Stomach (tissue), 4 donors: ENCODE measurements around the gene ASIC4.

ENCODE experiments used
- CTCF ChIP-seq, 7 experiments: fragments of 450-650 bp in 4 of 7; fragments of 200-600 bp in 3 of 7; sonication (generic) in 3 of 7; IDR thresholded peaks; one replicate each; pipeline ENCODE4 v1.5.1; 2016 to 2019; ENCODE audit warnings: antibody characterized with exemption in 7 of 7, control low read depth in 2 of 7, mild to moderate bottlenecking in 1 of 7
- EP300 ChIP-seq: sonication (generic); formaldehyde crosslinking; IDR thresholded peaks from one replicate; pipeline ENCODE4 v1.6.1; 2017; ENCODE audit warnings: antibody characterized with exemption
- POLR2A ChIP-seq, 4 donors: fragments of 450-650 bp; IDR thresholded peaks; one replicate each; pipeline ENCODE4 v1.6.1; 2016; ENCODE audit warnings: antibody characterized with exemption in 4 of 4, control low read depth in 2 of 4, mild to moderate bottlenecking in 1 of 4, moderate library complexity in 1 of 4
- POLR2AphosphoS5 ChIP-seq, 3 donors: sonication (generic); formaldehyde crosslinking; IDR thresholded peaks; one replicate each; pipeline ENCODE4 v1.6.1; 2016; ENCODE audit warnings: antibody characterized with exemption in 3 of 3

- no peak for TF ChIP-seq CTCF (IDR thresholded peaks at IDR 0.05)
- TF ChIP-seq EP300 = no peak
- peak in 1 of 4 donors; percentile 32 for TF ChIP-seq POLR2A (IDR thresholded peaks at IDR 0.05)
- peak; percentile 41 to 85 (median 78) for TF ChIP-seq POLR2AphosphoS5 (IDR thresholded peaks at IDR 0.05)
These were observed 29.5 kb downstream of the ASIC4 start, which contains the start of the genes CHPF and TMEM198 for GRCh38 chr2:219543596-219544358.
